ENCODE data around the gene SLC37A2.
"Not testable (repeated sequence)": the region's sequence is repeated elsewhere in the genome, so short reads cannot be mapped to it uniquely, and the experiment has no call there.

SLC37A2 gene

GRCh38 chr11:125062931-125063428 lies at the start of gene SLC37A2:
Gene SLC37A2, plus strand, starts transcription at chr11:125063305. Its CDS starts 63 bp downstream, at chr11:125063368.
- peak; percentile 17 for DNase-seq (ENCODE audit: low spot score)

- DNase-seq (ENCODE audit: low spot score): no peak
Measured at GRCh38 chr11:125016413-125016812, 46.7 kb upstream of the SLC37A2 start.

GRCh38 chr11:125020342-125020741 lies 42.8 kb upstream of the SLC37A2 start:
- DNase-seq (ENCODE audit: low spot score): no peak

GRCh38 chr11:125022551-125022950 lies 40.6 kb upstream of the SLC37A2 start:
- DNase-seq (ENCODE audit: low spot score): peak; percentile 21

GRCh38 chr11:125025968-125026367 lies 37.1 kb upstream of the SLC37A2 start:
- no peak for DNase-seq (ENCODE audit: low spot score)

- DNase-seq (ENCODE audit: low spot score): not testable (repeated sequence)
Measured at GRCh38 chr11:125029431-125029830, 33.7 kb upstream of the SLC37A2 start.

- no peak for DNase-seq (ENCODE audit: low spot score)
Measured at GRCh38 chr11:125036933-125037332, 26.2 kb upstream of the SLC37A2 start.

GRCh38 chr11:125049164-125049792 lies 13.8 kb upstream of the SLC37A2 start:
- DNase-seq (ENCODE audit: low spot score): no peak

- no peak for DNase-seq (ENCODE audit: low spot score)
Measured at GRCh38 chr11:125052047-125052446, 11.1 kb upstream of the SLC37A2 start.

- no peak for DNase-seq (ENCODE audit: low spot score)
Measured at GRCh38 chr11:125053167-125053566, 9.9 kb upstream of the SLC37A2 start.

- DNase-seq (ENCODE audit: low spot score): peak; percentile 28
Measured at GRCh38 chr11:125055107-125055715, 7.9 kb upstream of the SLC37A2 start.

- not testable (repeated sequence) for DNase-seq (ENCODE audit: low spot score)
Measured at GRCh38 chr11:125056111-125056510, 7.0 kb upstream of the SLC37A2 start.

- DNase-seq (ENCODE audit: low spot score): no peak
Measured at GRCh38 chr11:125056931-125057692, 6.0 kb upstream of the SLC37A2 start.

- DNase-seq (ENCODE audit: low spot score): no peak
Measured at GRCh38 chr11:125057693-125058016, 5.5 kb upstream of the SLC37A2 start.

GRCh38 chr11:125061281-125061680 lies 1.8 kb upstream of the SLC37A2 start:
- no peak for DNase-seq (ENCODE audit: low spot score)

- DNase-seq (ENCODE audit: low spot score): no peak
Measured at GRCh38 chr11:125062218-125062930, 731 bp upstream of the SLC37A2 start.

GRCh38 chr11:125063429-125064043 lies 431 bp downstream of the SLC37A2 start:
- no peak for DNase-seq (ENCODE audit: low spot score)

GRCh38 chr11:125064070-125064469 lies 965 bp downstream of the SLC37A2 start:
- DNase-seq (ENCODE audit: low spot score): no peak

- DNase-seq (ENCODE audit: low spot score): no peak
Measured at GRCh38 chr11:125068368-125068767, 5.3 kb downstream of the SLC37A2 start.

- DNase-seq (ENCODE audit: low spot score): no peak
Measured at GRCh38 chr11:125069008-125069407, 5.9 kb downstream of the SLC37A2 start.

- DNase-seq (ENCODE audit: low spot score): no peak
Measured at GRCh38 chr11:125069796-125070195, 6.7 kb downstream of the SLC37A2 start.

- no peak for DNase-seq (ENCODE audit: low spot score)
Measured at GRCh38 chr11:125070699-125071254, 7.7 kb downstream of the SLC37A2 start.

All from COLO829 (cell line).